PC-3 (cell line): ENCODE data around the gene DPAGT1. TPM values are rescaled to one million over a fixed set of nuclear protein-coding genes. Genes with fewer than 3 reads are reported as not detected.

Experiments used
- ATAC-seq: fragments of 200-7000 bp; cut with Tn5 transposase; 2 replicates; pipeline ENCODE4 v1.9.1; 2020; ENCODE audit warnings: mild to moderate bottlenecking, moderate library complexity
- BruUV-seq: library from RNA; stranded (reverse); fragments of 400-500 nt; replicated peaks from 2 replicates; lab custom pipeline; 2021; lab: Mats Ljungman, UMichigan
- CTCF ChIA-PET: fragments of 300-600 bp; sonication (Branson Sonifier 250); formaldehyde crosslinking; loops from one replicate; lab custom pipeline; 2022; ENCODE audit warnings: antibody characterized with exemption; lab: Charles Lee
- POLR2A ChIA-PET: fragments of 300-600 bp; sonication (Branson Sonifier 250); formaldehyde crosslinking; loops from one replicate; lab custom pipeline; 2022; ENCODE audit warnings: antibody characterized with exemption; ENCODE audit not compliant: unreplicated experiment; lab: Charles Lee
- DNase-seq: peaks from one replicate; pipeline ENCODE4 v3.0.0-alpha.2; 2015
- H2AFZ ChIP-seq: fragments of 300-600 bp; sonication (generic); 2 replicates; pipeline ENCODE4 v1.6.0; 2016; ENCODE audit warnings: antibody characterized with exemption, low read length
- H3F3A ChIP-seq: fragments of 300-600 bp; sonication (generic); one replicate; pipeline ENCODE4 v1.6.0; 2017; ENCODE audit warnings: antibody characterized with exemption, low read length, control low read depth, mild to moderate bottlenecking; ENCODE audit not compliant: unreplicated experiment
- H3K27ac ChIP-seq: fragments of 300-600 bp; sonication (generic); 2 replicates; pipeline ENCODE4 v1.5.1; 2016; ENCODE audit warnings: mild to moderate bottlenecking, low read length
- H3K27me3 ChIP-seq: fragments of 300-600 bp; sonication (generic); 2 replicates; pipeline ENCODE4 v1.6.1; 2016; ENCODE audit warnings: low read length, mixed read lengths
- H3K36me3 ChIP-seq: fragments of 300-600 bp; sonication (generic); 2 replicates; pipeline ENCODE4 v1.6.1; 2016; ENCODE audit warnings: low read depth, mixed run types, low read length, mixed read lengths
- H3K4me1 ChIP-seq: fragments of 300-600 bp; sonication (generic); 2 replicates; pipeline ENCODE4 v1.5.1; 2016; ENCODE audit warnings: low read length; ENCODE audit not compliant: insufficient read depth
- H3K4me2 ChIP-seq: fragments of 300-600 bp; sonication (generic); 2 replicates; pipeline ENCODE4 v1.6.0; 2016; ENCODE audit warnings: low read length
- H3K4me3 ChIP-seq: fragments of 300-600 bp; sonication (generic); 2 replicates; pipeline ENCODE4 v1.5.1; 2016; ENCODE audit warnings: mild to moderate bottlenecking, low read length, mixed read lengths
- H3K79me2 ChIP-seq: fragments of 300-600 bp; sonication (generic); 2 replicates; pipeline ENCODE4 v1.6.1; 2017; ENCODE audit warnings: low read length, mixed read lengths
- H3K9ac ChIP-seq: fragments of 300-600 bp; sonication (generic); 2 replicates; pipeline ENCODE4 v1.6.0; 2016; ENCODE audit warnings: mild to moderate bottlenecking, low read length
- H3K9me2 ChIP-seq: fragments of 300-600 bp; sonication (generic); replicated peaks from 2 replicates; pipeline ENCODE4 v1.6.1; 2016; ENCODE audit warnings: mixed run types, low read length, mixed read lengths
- H3K9me3 ChIP-seq: fragments of 300-600 bp; sonication (generic); 2 replicates; pipeline ENCODE4 v1.6.1; 2016; ENCODE audit warnings: low read length, mixed read lengths
- H4K20me1 ChIP-seq: fragments of 300-600 bp; sonication (generic); 2 replicates; pipeline ENCODE4 v1.6.1; 2016; ENCODE audit warnings: low read length, mixed read lengths
- CTCF ChIP-seq: fragments of 300-600 bp; sonication (generic); conservative IDR thresholded peaks from 2 replicates; pipeline ENCODE4 v1.5.1; 2017; ENCODE audit warnings: antibody characterized with exemption, low read depth, mild to moderate bottlenecking, low read length
- EZH2 ChIP-seq: fragments of 300-600 bp; sonication (generic); IDR thresholded peaks from one replicate; pipeline ENCODE4 v1.6.1; 2017; ENCODE audit warnings: antibody characterized with exemption, mild to moderate bottlenecking, low read length; ENCODE audit not compliant: unreplicated experiment
- EZH2phosphoT487 ChIP-seq: fragments of 300-600 bp; sonication (generic); IDR thresholded peaks from 2 replicates; pipeline ENCODE4 v1.6.1; 2018; ENCODE audit warnings: mild to moderate bottlenecking, antibody characterized with exemption, low read length, borderline replicate concordance
- intact Hi-C: fragments of 100-400 bp; cut with micrococcal nuclease; formaldehyde crosslinking; loops from 2 replicates; pipeline ENCODE4 v1.9.0; 2023
- total RNA-seq: library from RNA; depleted of rRNA; stranded (reverse); fragments of >200 nt; gene quantifications from 2 replicates; pipeline ENCODE4 v1.2.3, GENCODE V29; 2014

Gene DPAGT1
- total RNA-seq, 1 experiment from 2014 or later = 68.0 TPM

GRCh38 chr11:119100994-119101758 lies 477 bp downstream of the DPAGT1 start:
- ChIA-PET POLR2A (interaction anchor here (0.5 to 1.4 kb wide), 7 partner anchors 16 to 422 kb away, joined by 3 to 18 read pairs (median 7); partner anchors contain the start of genes ABCG4, C1QTNF5, HINFP and HMBS), CTCF (interaction anchor here (0.6 to 1.7 kb wide), 5 partner anchors 20 to 662 kb away, joined by 4 to 10 read pairs (median 8); partner anchors contain the start of genes HINFP and HYOU1)
- H2AFZ ChIP-seq = peak overlapping the region; percentile 83
- no peak for TF ChIP-seq EZH2
- TF ChIP-seq CTCF = no peak
- no peak for TF ChIP-seq EZH2phosphoT487
- peak overlapping the region; percentile 84 for H3K27ac ChIP-seq
- peak overlapping the region; percentile 84 for H3K9ac ChIP-seq
- peak overlapping the region; percentile 89 for H3K4me3 ChIP-seq
- H3K4me2 ChIP-seq = peak overlapping the region; percentile 96
- H3K27me3 ChIP-seq = no peaks in the 10 kb centered on the region
- TSS peak; percentile 63 for BruUV-seq
- H3K36me3 ChIP-seq = peaks cover 24% of the 10 kb centered on the region
- no peaks in the 10 kb centered on the region for H3F3A ChIP-seq
- no peaks in the 10 kb centered on the region for H3K9me2 ChIP-seq
- no peak for DNase-seq
- no peaks in the 10 kb centered on the region for H3K9me3 ChIP-seq
- H4K20me1 ChIP-seq = no peaks in the 10 kb centered on the region
- H3K79me2 ChIP-seq = peaks cover 37% of the 10 kb centered on the region
- peak; percentile 21 for ATAC-seq
- H3K4me1 ChIP-seq = peaks cover 18% of the 10 kb centered on the region
- intact Hi-C loops = loop anchor here (2.0 kb wide), 2 partner anchors 16 to 20 kb away; partner anchors contain the start of genes HINFP and HMBS

GRCh38 chr11:119100246-119100970 lies 1.2 kb downstream of the DPAGT1 start:
- intact Hi-C loops = loop anchor here (2.0 kb wide), 2 partner anchors 16 to 20 kb away; partner anchors contain the start of genes HINFP and HMBS
- ChIA-PET POLR2A (no interaction called here), CTCF (no interaction called here)
- Histone ChIP-seq H3K79me2 (peaks cover 37% of the 10 kb centered on the region), H3K4me3 (peak overlapping the region; percentile 89), H3K9ac (peak overlapping the region; percentile 84), H3K4me2 (peak overlapping the region; percentile 96), H4K20me1 (no peaks in the 10 kb centered on the region), H3K9me2 (no peaks in the 10 kb centered on the region), H3K36me3 (peaks cover 24% of the 10 kb centered on the region), H2AFZ (peak overlapping the region; percentile 83), H3K4me1 (peaks cover 23% of the 10 kb centered on the region), H3K9me3 (no peaks in the 10 kb centered on the region), H3K27ac (0 out of 2 replicates have a peak overlapping the region, but pooled peaks have one; percentile 84), H3K27me3 (no peaks in the 10 kb centered on the region), H3F3A (no peaks in the 10 kb centered on the region)
- TF ChIP-seq EZH2phosphoT487 (no peak), CTCF (peak; percentile 92), EZH2 (no peak)
- ATAC-seq (0 out of 2 replicates have a peak, but pooled peaks have one; percentile 1), DNase-seq (peak; percentile 76)
- BruUV-seq = no TSS peak
